Measurements from ENCODE around the gene TTC12. TPM values are rescaled to one million over a fixed set of nuclear protein-coding genes. Genes with fewer than 3 reads are reported as not detected.

The TTC12 gene
- total and polyA plus RNA-seq, 9 of the 15 experiments (the other 6 are each of a cell fraction or from before 2014, with no cell fraction given): 5.1 to 19.9 (median 13.4) TPM

GRCh38 chr11:113397821-113398220, 83.4 kb downstream of the TTC12 start:
- no peak for FAIRE-seq
- Histone ChIP-seq H3K4me3 (no peak overlapping the region), H3K36me3 (ENCODE audit: control insufficient read depth, insufficient read depth, low read length) (no peaks in the 10 kb centered on the region), H2AFZ (ENCODE audit: low read depth, low read length) (no peak overlapping the region), H3K4me2 (ENCODE audit: insufficient read depth, low read length) (no peak overlapping the region), H3K9me3 (replicated peaks; ENCODE audit: control insufficient read depth, insufficient read depth, low read depth, low read length) (no peaks in the 10 kb centered on the region), H3K4me1 (replicated peaks in 1 of 2; ENCODE audit: control insufficient read depth in 2 of 2, insufficient read depth in 2 of 2, low read length in 2 of 2) (0 out of 5 replicates have a peak, but pooled peaks cover 0 to 5% of the 10 kb centered on the region in 2 experiments), H3K27me3 (ENCODE audit: control insufficient read depth in 2 of 2, insufficient read depth in 2 of 2, low read length in 2 of 2) (peaks cover 10 to 66% of the 10 kb centered on the region in 2 experiments; a peak in 4 of 5 replicates), H4K20me1 (replicated peaks; ENCODE audit: control insufficient read depth, insufficient read depth, low read length) (peaks cover 5% of the 10 kb centered on the region; the same call in 1 of the 2 replicates), H3K79me2 (ENCODE audit: control insufficient read depth, insufficient read depth, low read length) (no peaks in the 10 kb centered on the region), H3K27ac (ENCODE audit: extremely low read depth, low read depth, low read length) (no peak overlapping the region), H3K9ac (ENCODE audit: insufficient read depth in 1 of 2, low read depth in 2 of 2, low read length in 2 of 2) (no peak overlapping the region), H3K9me1 (ENCODE audit: control insufficient read depth, insufficient read depth, low read length) (no peaks in the 10 kb centered on the region)
- ChIA-PET CTCF (ENCODE audit: low intra/inter-chr PET ratio) (no interaction called here), POLR2A (interaction anchor here (0.6 to 1.1 kb wide), 2 partner anchors 24 to 64 kb away, joined by 3 read pairs; no protein-coding TSS in a partner anchor)
- ATAC-seq: no peak
- intact Hi-C loops (cut with micrococcal nuclease) (no loop called here), in situ Hi-C loops (cut with MboI) (no loop called here)
- no TSS peak for BruUV-seq (replicated peaks)
- no peak for DNase-seq (ENCODE audit: extremely low read depth in 1 of 4, low spot score in 3 of 4)
- WGBS (ENCODE audit: insufficient coverage, low coverage, missing lambda C conversion rate): 3% methylated on average over 4 of the region's 4 CpGs
- TF ChIP-seq TFE3 (CRISPR knock-in tag; IDR thresholded peaks at IDR 0.05) (no peak), ZNF707 (CRISPR knock-in tag; conservative IDR thresholded peaks at IDR 0.05) (no peak), SP2 (IDR thresholded peaks at IDR 0.05; ENCODE audit: extremely low read depth, low read depth, low read length, poor library complexity, severe bottlenecking) (no peak), FOXJ2 (tag; IDR thresholded peaks at IDR 0.05) (no peak), CREBBP (IDR thresholded peaks at IDR 0.05; ENCODE audit: low read depth, low read length) (no peak), ZFX (CRISPR knock-in tag; IDR thresholded peaks at IDR 0.05) (no peak), THAP7 (CRISPR knock-in tag; IDR thresholded peaks at IDR 0.05) (no peak), HMGN3 (IDR thresholded peaks at IDR 0.05; ENCODE audit: borderline replicate concordance, extremely low read depth, insufficient read length, low read depth, low read length) (no peak), SPI1 (IDR thresholded peaks at IDR 0.05; ENCODE audit: borderline replicate concordance, low read depth, low read length) (no peak), THAP12 (CRISPR knock-in tag; IDR thresholded peaks at IDR 0.05) (no peak), CBFB (CRISPR knock-in tag; IDR thresholded peaks at IDR 0.05) (no peak), FOXM1 (IDR thresholded peaks at IDR 0.05; ENCODE audit: low read depth) (no peak), FOXM1 (CRISPR knock-in tag; IDR thresholded peaks at IDR 0.05; ENCODE audit: low read depth) (no peak), CBFA2T3 (IDR thresholded peaks at IDR 0.05) (no peak), MLX (CRISPR knock-in tag; conservative IDR thresholded peaks at IDR 0.05) (no peak), NFATC3 (IDR thresholded peaks at IDR 0.05) (no peak)
